PC-9 (cell line): Measurements from ENCODE around the gene TMEM91.

Source experiments
- EZH2 ChIP-seq: fragments of 200-600 bp; sonication (generic); IDR thresholded peaks from 2 replicates; pipeline ENCODE4 v1.8.0; 2017; ENCODE audit warnings: antibody characterized with exemption, low read depth
- TF ChIP-seq, protein P1 (sequence below): fragments of 200-600 bp; sonication (generic); conservative IDR thresholded peaks from 2 replicates; pipeline ENCODE4 v1.6.1; 2017; ENCODE audit warnings: mixed run types, antibody characterized with exemption, mild to moderate bottlenecking, moderate library complexity

DNA sequence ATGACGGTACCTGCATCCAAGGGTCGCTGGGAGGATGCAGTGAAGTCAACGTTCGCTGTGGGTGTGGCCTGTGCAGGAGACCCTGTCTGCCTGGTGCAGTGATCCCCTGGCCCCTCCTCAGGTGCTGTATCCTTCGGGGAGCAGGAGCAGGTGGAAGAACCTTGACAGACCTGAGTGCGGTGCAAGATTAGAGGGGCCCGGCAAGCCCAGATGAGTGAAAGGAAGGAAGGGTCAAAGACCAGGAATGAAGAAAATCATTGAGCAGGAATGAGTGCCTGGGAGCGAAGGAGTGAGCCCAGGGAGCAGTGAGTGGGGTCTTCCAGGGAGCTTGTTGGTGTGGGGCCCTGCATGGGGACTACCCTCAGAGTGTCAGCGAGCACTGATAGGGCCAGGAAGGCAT, 38.1 kb downstream of the TMEM91 start:
- TF ChIP-seq, protein P1, sequence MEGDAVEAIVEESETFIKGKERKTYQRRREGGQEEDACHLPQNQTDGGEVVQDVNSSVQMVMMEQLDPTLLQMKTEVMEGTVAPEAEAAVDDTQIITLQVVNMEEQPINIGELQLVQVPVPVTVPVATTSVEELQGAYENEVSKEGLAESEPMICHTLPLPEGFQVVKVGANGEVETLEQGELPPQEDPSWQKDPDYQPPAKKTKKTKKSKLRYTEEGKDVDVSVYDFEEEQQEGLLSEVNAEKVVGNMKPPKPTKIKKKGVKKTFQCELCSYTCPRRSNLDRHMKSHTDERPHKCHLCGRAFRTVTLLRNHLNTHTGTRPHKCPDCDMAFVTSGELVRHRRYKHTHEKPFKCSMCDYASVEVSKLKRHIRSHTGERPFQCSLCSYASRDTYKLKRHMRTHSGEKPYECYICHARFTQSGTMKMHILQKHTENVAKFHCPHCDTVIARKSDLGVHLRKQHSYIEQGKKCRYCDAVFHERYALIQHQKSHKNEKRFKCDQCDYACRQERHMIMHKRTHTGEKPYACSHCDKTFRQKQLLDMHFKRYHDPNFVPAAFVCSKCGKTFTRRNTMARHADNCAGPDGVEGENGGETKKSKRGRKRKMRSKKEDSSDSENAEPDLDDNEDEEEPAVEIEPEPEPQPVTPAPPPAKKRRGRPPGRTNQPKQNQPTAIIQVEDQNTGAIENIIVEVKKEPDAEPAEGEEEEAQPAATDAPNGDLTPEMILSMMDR: no peak
- TF ChIP-seq EZH2: no peak
